Measurements from ENCODE around the gene CFAP251. TPM values are rescaled to one million over a fixed set of nuclear protein-coding genes. Genes with fewer than 3 reads are reported as not detected.
A peak's percentile ranks its signal among the peaks of the same experiment; 100 is the strongest.
"Not testable (repeated sequence)": the region's sequence is repeated elsewhere in the genome, so short reads cannot be mapped to it uniquely, and the experiment has no call there.

The CFAP251 gene
- total RNA-seq, 1 experiment from 2014 or later: 2.6 TPM

- TF ChIP-seq ZBTB33 (IDR thresholded peaks at IDR 0.05; ENCODE audit: extremely low read depth, insufficient replicate concordance, low read length) (no peak), CBX3 (IDR thresholded peaks at IDR 0.05; ENCODE audit: low read depth) (no peak), ZNF274 (IDR thresholded peaks at IDR 0.05; ENCODE audit: low read depth, low read length) (no peak)
- TF ChIP-seq, protein P1, sequence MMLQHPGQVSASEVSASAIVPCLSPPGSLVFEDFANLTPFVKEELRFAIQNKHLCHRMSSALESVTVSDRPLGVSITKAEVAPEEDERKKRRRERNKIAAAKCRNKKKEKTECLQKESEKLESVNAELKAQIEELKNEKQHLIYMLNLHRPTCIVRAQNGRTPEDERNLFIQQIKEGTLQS (IDR thresholded peaks at IDR 0.05): no peak
Observed at GRCh38 chr12:121875582-121875981, 42.8 kb upstream of the CFAP251 start (continued).

DNA sequence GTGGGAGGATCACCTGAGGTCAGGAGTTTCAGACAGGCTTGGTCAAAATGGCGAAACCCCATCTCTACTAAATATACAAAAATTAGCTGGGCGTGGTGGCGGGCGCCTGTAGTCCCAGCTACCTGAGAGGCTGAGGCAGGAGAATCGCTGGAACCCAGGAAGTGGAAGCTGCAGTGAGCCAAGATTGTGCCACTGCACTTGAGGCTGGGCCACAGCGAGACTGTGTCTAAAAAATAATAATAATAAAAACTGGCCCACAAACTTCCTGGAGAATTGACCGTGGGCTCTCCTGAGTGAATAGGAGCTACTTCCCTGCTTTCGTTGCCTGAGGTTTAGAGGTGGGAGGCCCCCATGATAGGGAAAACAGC lies 42.3 kb upstream of the CFAP251 start:
- H3K27me3 ChIP-seq (ENCODE audit: insufficient read depth, low read length); POLR2A ChIA-PET; H3K4me1 ChIP-seq (ENCODE audit: control insufficient read depth in 1 of 2, insufficient read depth in 2 of 2, low read length in 2 of 2); BruUV-seq (replicated peaks); H3K9me2 ChIP-seq (ENCODE audit: insufficient read depth); ATAC-seq; intact Hi-C loops (cut with micrococcal nuclease); H3K4me3 ChIP-seq (replicated peaks in 1 of 2; ENCODE audit: low read depth in 1 of 2, low read length in 2 of 2); H2AFZ ChIP-seq (ENCODE audit: low read depth, low read length, poor library complexity, severe bottlenecking); H4K20me1 ChIP-seq (ENCODE audit: insufficient read depth); DNase-seq (ENCODE audit: low read depth, low spot score); H3K79me2 ChIP-seq (ENCODE audit: insufficient read depth, low read length); H3K27ac ChIP-seq (ENCODE audit: low read depth, low read length); H3K4me2 ChIP-seq (ENCODE audit: low read length); CTCF ChIA-PET; RAD21 ChIA-PET (ENCODE audit: low non-redundant PET in 1 of 2, low total read pairs in 2 of 2, uncharacterized antibody in 2 of 2, unreplicated experiment in 2 of 2); H3K36me3 ChIP-seq (ENCODE audit: control insufficient read depth in 1 of 2, insufficient read depth in 2 of 2, low read length in 2 of 2); H3K9ac ChIP-seq (ENCODE audit: low read length); H3K9me3 ChIP-seq (ENCODE audit: control insufficient read depth in 1 of 2, insufficient read depth in 1 of 2, low read depth in 1 of 2, low read length in 2 of 2): not testable (repeated sequence)

GRCh38 chr12:121883315-121883660 lies 35.1 kb upstream of the CFAP251 start:
- Histone ChIP-seq H3K9me2 (ENCODE audit: insufficient read depth) (no peaks in the 10 kb centered on the region), H3K27me3 (ENCODE audit: insufficient read depth, low read length) (no peaks in the 10 kb centered on the region), H3K4me3 (replicated peaks in 1 of 2; ENCODE audit: low read depth in 1 of 2, low read length in 2 of 2) (no peak overlapping the region), H3K36me3 (ENCODE audit: control insufficient read depth in 1 of 2, insufficient read depth in 2 of 2, low read length in 2 of 2) (no peaks in the 10 kb centered on the region), H3K4me2 (ENCODE audit: low read length) (peak overlapping the region; percentile 63), H3K27ac (ENCODE audit: low read depth, low read length) (peak overlapping the region; percentile 1; the same call in 1 of the 2 replicates), H3K4me1 (ENCODE audit: control insufficient read depth in 1 of 2, insufficient read depth in 2 of 2, low read length in 2 of 2) (peaks cover 18 to 36% of the 10 kb centered on the region in 2 experiments), H3K9ac (ENCODE audit: low read length) (peak overlapping the region; percentile 1; the same call in 1 of the 2 replicates), H3K79me2 (ENCODE audit: insufficient read depth, low read length) (no peaks in the 10 kb centered on the region), H2AFZ (ENCODE audit: low read depth, low read length, poor library complexity, severe bottlenecking) (peak overlapping the region; percentile 78), H4K20me1 (ENCODE audit: insufficient read depth) (no peaks in the 10 kb centered on the region), H3K9me3 (ENCODE audit: control insufficient read depth in 1 of 2, insufficient read depth in 1 of 2, low read depth in 1 of 2, low read length in 2 of 2) (no peaks in the 10 kb centered on the region)
- POLR2A ChIA-PET: interaction anchor here (1.1 kb wide), 1 partner anchor 81 kb away, joined by 6 read pairs; no protein-coding TSS in a partner anchor
- intact Hi-C loops (cut with micrococcal nuclease): no loop called here
- CTCF ChIA-PET: interaction anchor here (1.1 kb wide), 1 partner anchor 89 kb away, joined by 7 read pairs; the partner anchor contains the start of gene RHOF
- ATAC-seq: peak; percentile 82
- DNase-seq (ENCODE audit: low read depth, low spot score): no peak
- BruUV-seq (replicated peaks): no TSS peak
- RAD21 ChIA-PET (ENCODE audit: low non-redundant PET in 1 of 2, low total read pairs in 2 of 2, uncharacterized antibody in 2 of 2, unreplicated experiment in 2 of 2): no interaction called here
- no peak for TF ChIP-seq ZNF274 (IDR thresholded peaks at IDR 0.05; ENCODE audit: low read depth, low read length)
- no peak for TF ChIP-seq EZH2phosphoT487 (IDR thresholded peaks at IDR 0.05; ENCODE audit: borderline replicate concordance)
- no peak for TF ChIP-seq CEBPB (IDR thresholded peaks at IDR 0.05; ENCODE audit: low read depth)
- no peak for TF ChIP-seq ZBTB33 (IDR thresholded peaks at IDR 0.05; ENCODE audit: extremely low read depth, insufficient replicate concordance, low read length)
- TF ChIP-seq EZH2 (IDR thresholded peaks at IDR 0.05): no peak

All from HCT116 (cell line).